ENCODE data around the gene LILRA6.
"Not testable (repeated sequence)": the region's sequence is repeated elsewhere in the genome, so short reads cannot be mapped to it uniquely, and the experiment has no call there.

Gene LILRA6

GRCh38 chr19:54242646-54243045 is at the start of gene LILRA6:
Gene LILRA6 (minus strand): TSS chr19:54242790.
- in situ Hi-C loops (cut with HindIII; ENCODE audit: low sequenced_read_pairs); H3K4me3 ChIP-seq (ENCODE audit: low read depth, low read length); DNase-seq (ENCODE audit: low read depth, low spot score): not testable (repeated sequence)

- H3K4me3 ChIP-seq (ENCODE audit: low read depth, low read length); DNase-seq (ENCODE audit: low read depth, low spot score); in situ Hi-C loops (cut with HindIII; ENCODE audit: low sequenced_read_pairs): not testable (repeated sequence)
Measured at GRCh38 chr19:54289160-54289559, 46.6 kb upstream of the LILRA6 start.

- DNase-seq (ENCODE audit: low read depth, low spot score), result no peak
- TF ChIP-seq CTCF (IDR thresholded peaks at IDR 0.05; ENCODE audit: low read depth, low read length), result no peak
- in situ Hi-C loops (cut with HindIII; ENCODE audit: low sequenced_read_pairs), result no loop called here
- no peak overlapping the region for H3K4me3 ChIP-seq (ENCODE audit: low read depth, low read length)
Measured at GRCh38 chr19:54287456-54287855, 44.9 kb upstream of the LILRA6 start.

- DNase-seq (ENCODE audit: low read depth, low spot score); in situ Hi-C loops (cut with HindIII; ENCODE audit: low sequenced_read_pairs); H3K4me3 ChIP-seq (ENCODE audit: low read depth, low read length): not testable (repeated sequence)
Measured at GRCh38 chr19:54286283-54286682, 43.7 kb upstream of the LILRA6 start.

- DNase-seq (ENCODE audit: low read depth, low spot score); H3K4me3 ChIP-seq (ENCODE audit: low read depth, low read length); in situ Hi-C loops (cut with HindIII; ENCODE audit: low sequenced_read_pairs): not testable (repeated sequence)
Measured at GRCh38 chr19:54285427-54286056, 43.0 kb upstream of the LILRA6 start.

- no peak for DNase-seq (ENCODE audit: low read depth, low spot score)
Measured at GRCh38 chr19:54282686-54283470, 40.3 kb upstream of the LILRA6 start.

GRCh38 chr19:54281729-54282075 is 39.1 kb upstream of the LILRA6 start:
- DNase-seq (ENCODE audit: low read depth, low spot score); in situ Hi-C loops (cut with HindIII; ENCODE audit: low sequenced_read_pairs); H3K4me3 ChIP-seq (ENCODE audit: low read depth, low read length): not testable (repeated sequence)

More at GRCh38 chr19:54282686-54283470, 40.3 kb upstream of the LILRA6 start:
- no peak for TF ChIP-seq CTCF (IDR thresholded peaks at IDR 0.05; ENCODE audit: low read depth, low read length)
- in situ Hi-C loops (cut with HindIII; ENCODE audit: low sequenced_read_pairs), result no loop called here
- no peak overlapping the region for H3K4me3 ChIP-seq (ENCODE audit: low read depth, low read length)

- H3K4me3 ChIP-seq (ENCODE audit: low read depth, low read length), result no peak within 1 kb of the TSS
- in situ Hi-C loops (cut with HindIII; ENCODE audit: low sequenced_read_pairs), result no loop called here
- TF ChIP-seq CTCF (IDR thresholded peaks at IDR 0.05; ENCODE audit: low read depth, low read length), result no peak
- no peak for DNase-seq (ENCODE audit: low read depth, low spot score)
Measured at GRCh38 chr19:54281007-54281728, 38.6 kb upstream of the LILRA6 start, which contains the start of gene LILRB2. Gene LILRB2 (minus strand): TSS chr19:54281110. CDS start chr19:54280496, 614 bp downstream.

GRCh38 chr19:54280441-54280840 is 37.9 kb upstream of the LILRA6 start:
- DNase-seq (ENCODE audit: low read depth, low spot score); H3K4me3 ChIP-seq (ENCODE audit: low read depth, low read length); in situ Hi-C loops (cut with HindIII; ENCODE audit: low sequenced_read_pairs): not testable (repeated sequence)

- in situ Hi-C loops (cut with HindIII; ENCODE audit: low sequenced_read_pairs); DNase-seq (ENCODE audit: low read depth, low spot score); H3K4me3 ChIP-seq (ENCODE audit: low read depth, low read length): not testable (repeated sequence)
Measured at GRCh38 chr19:54280025-54280424, 37.4 kb upstream of the LILRA6 start.
